ENCODE results near the gene ALK. TPM values are rescaled to one million over a fixed set of nuclear protein-coding genes. Genes with fewer than 3 reads are reported as not detected.

The ALK gene
- total and polyA plus RNA-seq, 12 donors, result 0.09 to 1.8 (median 0.53) TPM; not detected in 1

DNA sequence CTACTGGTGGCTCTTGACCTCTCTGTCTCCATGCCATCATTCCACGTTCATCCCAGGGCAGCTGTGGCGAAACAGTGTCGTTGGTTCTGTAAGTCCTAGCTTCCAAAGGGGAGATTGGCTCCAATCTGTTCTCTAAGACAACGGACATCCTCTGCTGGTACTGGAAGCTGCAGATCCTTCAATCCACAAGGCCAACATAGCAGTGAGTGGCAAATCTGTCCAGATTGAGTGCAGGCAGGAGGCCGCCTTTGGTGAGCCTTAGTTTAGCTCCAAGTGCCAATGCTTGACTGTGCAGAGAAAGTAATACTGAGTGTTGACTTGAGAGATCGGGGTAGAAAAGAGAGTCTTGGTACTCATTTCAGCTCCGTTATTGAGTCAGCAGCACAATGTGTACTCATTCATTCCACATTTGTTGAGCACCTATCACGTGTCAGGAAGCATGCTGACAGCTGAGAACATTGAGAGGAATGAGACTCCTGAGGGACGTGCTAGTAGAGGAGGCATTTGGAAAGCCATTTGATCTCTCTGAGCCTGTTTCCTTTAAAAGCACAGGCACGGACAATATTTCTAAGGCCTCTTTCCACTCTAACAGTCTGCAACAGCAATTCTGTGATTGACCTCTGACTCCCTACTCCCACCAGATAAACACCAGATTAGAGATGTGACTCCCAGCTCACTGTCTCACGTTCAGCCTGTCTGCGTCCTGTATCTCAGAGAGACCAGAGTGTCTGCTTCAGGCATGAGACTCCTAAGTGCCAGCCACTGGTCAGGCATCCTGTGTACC, 500.2 kb downstream of the ALK start:
- no peaks in the 10 kb centered on the region for H3K27me3 ChIP-seq
- H3K27ac ChIP-seq, result no peak overlapping the region
- 61 to 67% (median 66%) methylated on average over 11 to 12 of the region's 12 CpGs for WGBS, 4 donors
- intact Hi-C loops (cut with DNase I), result no loop called here
- H3K4me1 ChIP-seq (replicated peaks in 1 of 2), result no peaks in the 10 kb centered on the region
- TF ChIP-seq POLR2A (IDR thresholded peaks at IDR 0.05), result no peak
- TF ChIP-seq, protein P1, sequence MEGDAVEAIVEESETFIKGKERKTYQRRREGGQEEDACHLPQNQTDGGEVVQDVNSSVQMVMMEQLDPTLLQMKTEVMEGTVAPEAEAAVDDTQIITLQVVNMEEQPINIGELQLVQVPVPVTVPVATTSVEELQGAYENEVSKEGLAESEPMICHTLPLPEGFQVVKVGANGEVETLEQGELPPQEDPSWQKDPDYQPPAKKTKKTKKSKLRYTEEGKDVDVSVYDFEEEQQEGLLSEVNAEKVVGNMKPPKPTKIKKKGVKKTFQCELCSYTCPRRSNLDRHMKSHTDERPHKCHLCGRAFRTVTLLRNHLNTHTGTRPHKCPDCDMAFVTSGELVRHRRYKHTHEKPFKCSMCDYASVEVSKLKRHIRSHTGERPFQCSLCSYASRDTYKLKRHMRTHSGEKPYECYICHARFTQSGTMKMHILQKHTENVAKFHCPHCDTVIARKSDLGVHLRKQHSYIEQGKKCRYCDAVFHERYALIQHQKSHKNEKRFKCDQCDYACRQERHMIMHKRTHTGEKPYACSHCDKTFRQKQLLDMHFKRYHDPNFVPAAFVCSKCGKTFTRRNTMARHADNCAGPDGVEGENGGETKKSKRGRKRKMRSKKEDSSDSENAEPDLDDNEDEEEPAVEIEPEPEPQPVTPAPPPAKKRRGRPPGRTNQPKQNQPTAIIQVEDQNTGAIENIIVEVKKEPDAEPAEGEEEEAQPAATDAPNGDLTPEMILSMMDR (IDR thresholded peaks at IDR 0.05), result no peak
- no peaks in the 10 kb centered on the region for H3K9me3 ChIP-seq (replicated peaks in 1 of 3)
- H3K4me3 ChIP-seq, result no peak overlapping the region
- no peak for DNase-seq
- H3K36me3 ChIP-seq (replicated peaks in 1 of 2), result no peaks in the 10 kb centered on the region

DNA sequence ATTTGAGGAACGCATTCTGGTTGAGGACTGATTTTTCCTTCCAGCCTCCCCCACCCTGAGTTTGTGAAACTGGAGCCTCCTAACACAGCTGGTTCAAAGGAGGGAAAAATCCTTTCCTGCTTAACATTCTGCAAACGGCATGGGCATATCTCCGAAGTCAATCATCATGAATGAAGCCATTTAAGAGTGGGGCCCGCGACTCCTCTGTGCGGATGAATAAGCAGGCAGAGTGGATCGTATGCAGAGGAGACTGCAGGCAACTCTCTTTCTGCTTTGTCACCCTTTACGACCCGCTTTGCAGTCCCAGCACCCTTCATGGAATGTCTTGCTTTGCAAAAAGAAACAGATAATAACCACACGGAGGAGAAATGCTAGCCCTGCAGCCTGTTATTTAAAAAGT, 500.9 kb downstream of the ALK start:
- H3K9me3 ChIP-seq (replicated peaks in 1 of 3), result no peaks in the 10 kb centered on the region
- no peaks in the 10 kb centered on the region for H3K27me3 ChIP-seq
- intact Hi-C loops (cut with DNase I), result no loop called here
- WGBS, 4 donors, result 66 to 68% (median 67%) methylated on average over 10 of the region's 10 CpGs
- no peaks in the 10 kb centered on the region for H3K4me1 ChIP-seq (replicated peaks in 1 of 2)
- H3K4me3 ChIP-seq, result no peak overlapping the region
- no peak for TF ChIP-seq POLR2A (IDR thresholded peaks at IDR 0.05)
- TF ChIP-seq, protein P1 (IDR thresholded peaks at IDR 0.05), result no peak
- no peak for DNase-seq
- no peaks in the 10 kb centered on the region for H3K36me3 ChIP-seq (replicated peaks in 1 of 2)
- H3K27ac ChIP-seq, result no peak overlapping the region

DNA sequence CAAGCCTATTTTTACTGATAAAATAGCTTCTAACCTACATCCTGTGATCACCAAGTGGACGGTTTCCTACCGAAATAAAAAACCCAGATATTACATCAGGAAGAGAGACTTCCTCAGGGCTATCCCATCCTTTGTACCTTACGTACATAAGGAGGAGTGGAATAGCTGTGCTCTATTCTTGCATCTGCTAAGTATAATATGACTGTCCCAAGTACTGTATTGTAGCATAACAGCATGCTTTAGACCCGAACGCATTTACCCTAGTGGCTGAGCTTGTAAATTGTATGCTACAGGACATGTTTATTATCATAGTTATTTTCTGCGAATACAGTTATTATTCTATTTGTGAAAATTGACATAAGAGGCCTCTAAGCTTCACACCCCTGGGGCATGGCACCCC, 503.8 kb downstream of the ALK start:
- no peak for DNase-seq
- H3K4me3 ChIP-seq, result no peak overlapping the region
- intact Hi-C loops (cut with DNase I), result no loop called here
- TF ChIP-seq, protein P1 (IDR thresholded peaks at IDR 0.05), result no peak
- TF ChIP-seq POLR2A (IDR thresholded peaks at IDR 0.05), result no peak
- H3K27me3 ChIP-seq, result no peaks in the 10 kb centered on the region
- no peaks in the 10 kb centered on the region for H3K4me1 ChIP-seq (replicated peaks in 1 of 2)
- WGBS, 4 donors, result 69 to 79% (median 72%) methylated on average over 6 of the region's 6 CpGs
- H3K9me3 ChIP-seq (replicated peaks in 1 of 3), result no peaks in the 10 kb centered on the region
- H3K27ac ChIP-seq, result no peak overlapping the region
- no peaks in the 10 kb centered on the region for H3K36me3 ChIP-seq (replicated peaks in 1 of 2)

DNA sequence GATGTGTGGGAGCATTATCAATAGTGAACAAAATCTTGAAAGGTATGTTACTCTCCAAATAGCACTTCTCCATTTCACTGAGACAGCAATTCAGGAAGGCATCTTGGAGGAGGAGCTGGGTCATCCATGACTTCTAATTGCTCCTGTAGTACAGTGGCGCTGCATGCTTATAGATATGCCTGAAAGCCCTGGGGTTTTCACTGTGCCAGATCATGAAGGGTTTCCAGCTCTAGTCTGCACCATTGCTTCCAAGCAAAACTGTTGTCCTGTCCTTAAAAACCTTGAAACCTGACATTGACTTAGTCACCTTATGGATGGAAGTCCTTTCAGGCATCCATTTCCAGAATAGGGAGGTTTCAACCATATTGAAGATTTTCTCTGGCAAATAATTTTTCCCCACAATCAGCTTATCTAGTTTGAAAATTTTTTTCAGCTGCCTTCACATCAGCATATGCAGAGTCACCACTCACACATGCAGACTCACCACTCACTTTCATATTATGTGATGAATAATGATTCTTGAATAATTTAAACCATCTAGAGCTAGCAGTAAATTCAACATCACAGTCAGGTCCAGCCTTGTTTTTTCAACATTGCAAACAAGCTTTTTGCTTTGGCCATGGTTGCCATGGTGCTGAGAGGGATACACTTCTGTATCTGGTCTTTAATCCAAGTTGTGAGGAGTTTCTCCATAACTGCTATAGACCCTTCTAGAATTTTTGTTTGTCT, 509.0 kb downstream of the ALK start:
- 93 to 100% (median 98%) methylated on average over 1 of the region's 1 CpG; no CpG with 5 or more reads in 1 of the 4 donors for WGBS, 4 donors
- Histone ChIP-seq H3K9me3 (replicated peaks in 1 of 3) (no peaks in the 10 kb centered on the region), H3K4me1 (replicated peaks in 1 of 2) (no peaks in the 10 kb centered on the region), H3K36me3 (replicated peaks in 1 of 2) (no peaks in the 10 kb centered on the region), H3K27ac (no peak overlapping the region), H3K4me3 (no peak overlapping the region), H3K27me3 (no peaks in the 10 kb centered on the region)
- intact Hi-C loops (cut with DNase I), result no loop called here
- no peak for TF ChIP-seq POLR2A (IDR thresholded peaks at IDR 0.05)
- TF ChIP-seq, protein P1 (IDR thresholded peaks at IDR 0.05), result no peak
- no peak for DNase-seq
